ENCODE results near the gene ALDH1L1.
"Not testable (repeated sequence)": the region's sequence is repeated elsewhere in the genome, so short reads cannot be mapped to it uniquely, and the experiment has no call there.

ALDH1L1 gene

DNA sequence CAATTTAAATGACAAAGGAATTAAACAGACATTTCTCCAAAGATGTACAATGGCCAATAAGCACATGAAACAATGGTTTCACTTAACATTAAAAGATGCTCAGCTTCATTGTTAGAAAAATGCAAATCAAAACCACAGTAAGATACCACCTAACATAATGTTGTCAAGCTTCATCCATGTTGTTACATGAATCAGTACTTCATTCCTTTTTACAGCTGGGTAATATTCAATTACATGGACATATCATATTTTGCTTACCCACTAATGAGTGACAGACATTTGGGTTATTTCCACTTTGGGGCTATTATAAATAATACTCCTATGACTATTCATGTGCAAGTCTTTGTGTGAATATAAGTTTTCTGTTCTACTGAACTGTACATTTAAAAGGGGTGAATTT is 104.2 kb downstream of the ALDH1L1 start (continued):
- TF ChIP-seq, protein P1, sequence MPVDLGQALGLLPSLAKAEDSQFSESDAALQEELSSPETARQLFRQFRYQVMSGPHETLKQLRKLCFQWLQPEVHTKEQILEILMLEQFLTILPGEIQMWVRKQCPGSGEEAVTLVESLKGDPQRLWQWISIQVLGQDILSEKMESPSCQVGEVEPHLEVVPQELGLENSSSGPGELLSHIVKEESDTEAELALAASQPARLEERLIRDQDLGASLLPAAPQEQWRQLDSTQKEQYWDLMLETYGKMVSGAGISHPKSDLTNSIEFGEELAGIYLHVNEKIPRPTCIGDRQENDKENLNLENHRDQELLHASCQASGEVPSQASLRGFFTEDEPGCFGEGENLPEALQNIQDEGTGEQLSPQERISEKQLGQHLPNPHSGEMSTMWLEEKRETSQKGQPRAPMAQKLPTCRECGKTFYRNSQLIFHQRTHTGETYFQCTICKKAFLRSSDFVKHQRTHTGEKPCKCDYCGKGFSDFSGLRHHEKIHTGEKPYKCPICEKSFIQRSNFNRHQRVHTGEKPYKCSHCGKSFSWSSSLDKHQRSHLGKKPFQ (tag by site-specific recombination; IDR thresholded peaks at IDR 0.05): no peak
- TF ChIP-seq ZNF501 (tag by site-specific recombination; IDR thresholded peaks at IDR 0.05): no peak
- TF ChIP-seq ZNF169 (tag by site-specific recombination; IDR thresholded peaks at IDR 0.05): no peak
- TF ChIP-seq ZBTB20 (tag by site-specific recombination; IDR thresholded peaks at IDR 0.05): no peak

DNA sequence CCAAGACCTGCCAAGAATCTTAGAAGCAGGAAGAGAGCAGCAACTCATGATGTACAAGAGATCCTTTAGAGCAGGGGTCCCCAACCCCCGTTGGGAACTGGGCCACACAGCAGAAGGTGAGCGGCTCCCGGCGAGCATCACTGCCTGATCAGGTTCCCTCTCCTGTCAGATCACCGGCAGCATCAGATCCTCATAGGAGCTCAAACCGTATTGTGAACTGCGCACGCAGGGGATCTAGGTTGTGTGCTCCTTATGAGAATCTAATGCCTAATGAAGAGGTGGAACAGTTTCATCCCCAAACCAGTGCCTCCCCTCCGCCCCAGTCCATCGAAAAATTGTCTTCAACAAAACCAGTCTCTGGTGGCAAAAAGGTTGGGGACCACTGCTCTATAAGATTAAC is 110.2 kb downstream of the ALDH1L1 start:
- H3K36me3 ChIP-seq (ENCODE audit: control insufficient read depth in 2 of 2, insufficient read depth in 1 of 2, low read length in 2 of 2): peaks cover 0 to 20% of the 10 kb centered on the region in 2 experiments; a peak in 1 of 3 replicates
- H3K4me3 ChIP-seq (ENCODE audit: low read depth, low read length): no peak overlapping the region
- no peaks in the 10 kb centered on the region for H3K4me1 ChIP-seq (ENCODE audit: control insufficient read depth, insufficient read depth, low read length)
- TF ChIP-seq ZNF341 (tag by site-specific recombination; IDR thresholded peaks at IDR 0.05; ENCODE audit: low read depth) (no peak), HOXC10 (CRISPR knock-in tag; IDR thresholded peaks at IDR 0.05) (no peak), ZNF239 (tag by site-specific recombination; IDR thresholded peaks at IDR 0.05) (no peak), EGR2 (tag by site-specific recombination; IDR thresholded peaks at IDR 0.05; ENCODE audit: low read depth) (no peak), ZNF76 (tag by site-specific recombination; IDR thresholded peaks at IDR 0.05; ENCODE audit: borderline replicate concordance, low read depth) (no peak), ZNF777 (tag by site-specific recombination; IDR thresholded peaks at IDR 0.05; ENCODE audit: borderline replicate concordance) (no peak), ZBTB8A (tag by site-specific recombination; IDR thresholded peaks at IDR 0.05) (no peak), ZNF610 (tag by site-specific recombination; IDR thresholded peaks at IDR 0.05; ENCODE audit: borderline replicate concordance) (no peak), ZNF138 (tag by site-specific recombination; IDR thresholded peaks at IDR 0.05; ENCODE audit: borderline replicate concordance) (no peak), GLI2 (tag by site-specific recombination; IDR thresholded peaks at IDR 0.05; ENCODE audit: borderline replicate concordance, low read depth) (no peak), ZNF112 (tag by site-specific recombination; IDR thresholded peaks at IDR 0.05) (no peak), ZNF302 (tag by site-specific recombination; IDR thresholded peaks at IDR 0.05; ENCODE audit: low read depth) (no peak), ZNF514 (tag by site-specific recombination; IDR thresholded peaks at IDR 0.05) (no peak)
- TF ChIP-seq, protein P2, sequence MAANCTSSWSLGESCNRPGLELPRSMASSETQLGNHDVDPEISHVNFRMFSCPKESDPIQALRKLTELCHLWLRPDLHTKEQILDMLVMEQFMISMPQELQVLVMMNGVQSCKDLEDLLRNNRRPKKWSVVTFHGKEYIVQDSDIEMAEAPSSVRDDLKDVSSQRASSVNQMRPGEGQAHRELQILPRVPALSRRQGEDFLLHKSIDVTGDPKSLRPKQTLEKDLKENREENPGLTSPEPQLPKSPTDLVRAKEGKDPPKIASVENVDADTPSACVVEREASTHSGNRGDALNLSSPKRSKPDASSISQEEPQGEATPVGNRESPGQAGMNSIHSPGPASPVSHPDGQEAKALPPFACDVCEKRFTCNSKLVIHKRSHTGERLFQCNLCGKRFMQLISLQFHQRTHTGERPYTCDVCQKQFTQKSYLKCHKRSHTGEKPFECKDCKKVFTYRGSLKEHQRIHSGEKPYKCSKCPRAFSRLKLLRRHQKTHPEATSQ (tag by site-specific recombination; IDR thresholded peaks at IDR 0.05): no peak
- TF ChIP-seq, protein P3, sequence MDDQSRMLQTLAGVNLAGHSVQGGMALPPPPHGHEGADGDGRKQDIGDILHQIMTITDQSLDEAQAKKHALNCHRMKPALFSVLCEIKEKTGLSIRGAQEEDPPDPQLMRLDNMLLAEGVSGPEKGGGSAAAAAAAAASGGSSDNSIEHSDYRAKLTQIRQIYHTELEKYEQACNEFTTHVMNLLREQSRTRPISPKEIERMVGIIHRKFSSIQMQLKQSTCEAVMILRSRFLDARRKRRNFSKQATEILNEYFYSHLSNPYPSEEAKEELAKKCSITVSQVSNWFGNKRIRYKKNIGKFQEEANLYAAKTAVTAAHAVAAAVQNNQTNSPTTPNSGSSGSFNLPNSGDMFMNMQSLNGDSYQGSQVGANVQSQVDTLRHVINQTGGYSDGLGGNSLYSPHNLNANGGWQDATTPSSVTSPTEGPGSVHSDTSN (CRISPR knock-in tag; IDR thresholded peaks at IDR 0.05): no peak
- ChIA-PET POLR2A (no interaction called here), CTCF (interaction anchor here (0.6 kb wide), 1 partner anchor 703 kb away, joined by 5 read pairs; no protein-coding TSS in a partner anchor)
- H3K27ac ChIP-seq (ENCODE audit: extremely low read depth, low read depth, low read length): no peak overlapping the region
- H3K9me3 ChIP-seq (ENCODE audit: control insufficient read depth, insufficient read depth, low read depth, low read length): no peaks in the 10 kb centered on the region

DNA sequence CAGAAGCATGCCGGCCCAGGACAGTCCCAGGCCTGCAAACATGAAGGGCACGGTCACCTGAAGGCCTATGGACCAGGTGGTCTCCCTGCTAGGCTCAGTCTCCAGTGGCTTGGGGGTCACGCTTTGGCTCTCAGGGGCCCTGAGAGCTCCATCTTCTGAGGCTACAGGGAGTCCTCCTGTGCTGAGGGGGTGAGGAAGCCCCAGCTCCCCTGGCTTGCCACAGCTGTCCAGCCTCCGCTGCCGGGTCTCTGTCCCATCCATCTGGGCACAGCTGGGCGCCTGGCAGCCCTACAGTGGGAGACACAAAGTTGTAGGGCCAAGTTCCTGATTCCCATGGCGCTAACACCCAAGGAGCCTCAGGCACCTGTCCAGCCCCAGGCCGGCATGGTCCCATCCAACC is 112.4 kb downstream of the ALDH1L1 start:
- peaks cover 0 to 19% of the 10 kb centered on the region in 2 experiments; a peak in 1 of 3 replicates for H3K36me3 ChIP-seq (ENCODE audit: control insufficient read depth in 2 of 2, insufficient read depth in 1 of 2, low read length in 2 of 2)
- ChIA-PET CTCF (no interaction called here), POLR2A (no interaction called here)
- H3K9me3 ChIP-seq (ENCODE audit: control insufficient read depth, insufficient read depth, low read depth, low read length): no peaks in the 10 kb centered on the region
- no peaks in the 10 kb centered on the region for H3K4me1 ChIP-seq (ENCODE audit: control insufficient read depth, insufficient read depth, low read length)
- H3K27ac ChIP-seq (ENCODE audit: extremely low read depth, low read depth, low read length): no peak overlapping the region
- no peak overlapping the region for H3K4me3 ChIP-seq (ENCODE audit: low read depth, low read length)
- TF ChIP-seq SALL2 (tag by site-specific recombination; IDR thresholded peaks at IDR 0.05; ENCODE audit: borderline replicate concordance): no peak
- no peak for TF ChIP-seq ZBTB48 (tag by site-specific recombination; IDR thresholded peaks at IDR 0.05)
- TF ChIP-seq SP7 (tag by site-specific recombination; IDR thresholded peaks at IDR 0.05): no peak

DNA sequence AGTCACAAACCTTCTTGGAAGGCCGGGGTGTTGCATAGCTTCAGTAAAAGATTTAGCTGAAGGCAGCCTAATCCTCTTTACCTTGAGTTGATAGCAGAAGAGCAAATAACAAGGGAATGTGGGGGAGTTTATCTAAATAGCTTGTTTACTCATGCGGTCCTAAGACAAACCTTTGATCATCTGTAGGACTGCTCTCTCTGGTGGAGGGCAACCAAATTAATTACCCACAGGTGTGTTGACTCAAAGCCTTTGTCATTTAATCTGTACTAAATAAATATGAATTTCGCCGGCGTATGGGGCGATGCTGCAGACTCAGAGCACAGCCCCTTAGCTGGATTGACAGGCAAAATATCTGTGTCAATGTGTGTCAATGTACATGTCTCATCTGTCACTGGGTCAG is 113.7 kb downstream of the ALDH1L1 start:
- H3K36me3 ChIP-seq (ENCODE audit: control insufficient read depth in 2 of 2, insufficient read depth in 1 of 2, low read length in 2 of 2): peaks cover 0 to 15% of the 10 kb centered on the region in 2 experiments; a peak in 1 of 3 replicates
- POLR2A ChIA-PET; H3K27ac ChIP-seq (ENCODE audit: extremely low read depth, low read depth, low read length); H3K4me1 ChIP-seq (ENCODE audit: control insufficient read depth, insufficient read depth, low read length); H3K4me3 ChIP-seq (ENCODE audit: low read depth, low read length); H3K9me3 ChIP-seq (ENCODE audit: control insufficient read depth, insufficient read depth, low read depth, low read length): not testable (repeated sequence)
- CTCF ChIA-PET: interaction anchor here (0.6 kb wide), 1 partner anchor 1435 kb away, joined by 3 read pairs; no protein-coding TSS in a partner anchor
